ENCODE results near the gene LMOD3. TPM values are rescaled to one million over a fixed set of nuclear protein-coding genes. Genes with fewer than 3 reads are reported as not detected.

LMOD3 gene
- total and polyA plus RNA-seq, 12 donors = 0.03 to 0.14 (median 0.08) TPM; not detected in 6

- intact Hi-C loops (cut with DNase I) = no loop called here
- peaks cover 59 to 87% of the 10 kb centered on the region in 2 donors for H3K4me1 ChIP-seq (replicated peaks in 1 of 2)
- no peaks in the 10 kb centered on the region for H3K9me3 ChIP-seq (replicated peaks in 1 of 3)
- H3K4me3 ChIP-seq = peak overlapping the region in 1 of 4 donors; percentile 6
- H3K27me3 ChIP-seq = no peaks in the 10 kb centered on the region
- peak in 3 of 7 donors; percentile 45 to 49 (median 45) for DNase-seq
- TF ChIP-seq POLR2A (IDR thresholded peaks at IDR 0.05) (no peak), CTCF (IDR thresholded peaks at IDR 0.05) (no peak)
- peak overlapping the region; percentile 43 to 85 (median 77) for H3K27ac ChIP-seq
- peaks cover 0 to 7% of the 10 kb centered on the region in 2 donors for H3K36me3 ChIP-seq (replicated peaks in 1 of 2)
- 23 to 26% (median 24%) methylated on average over 8 of the region's 8 CpGs for whole genome bisulfite sequencing, 4 donors
Observed at GRCh38 chr3:69094467-69095205, 27.8 kb downstream of the LMOD3 start.

GRCh38 chr3:69092030-69092516 lies 30.3 kb downstream of the LMOD3 start:
- 32 to 44% (median 41%) methylated on average over 4 of the region's 4 CpGs for WGBS, 4 donors
- intact Hi-C loops (cut with DNase I) = no loop called here
- Histone ChIP-seq H3K4me1 (replicated peaks in 1 of 2) (peaks cover 83 to 100% of the 10 kb centered on the region in 2 donors), H3K27me3 (no peaks in the 10 kb centered on the region), H3K27ac (peak overlapping the region in 4 of 5 donors; percentile 48 to 85 (median 76)), H3K36me3 (replicated peaks in 1 of 2) (peaks cover 0 to 7% of the 10 kb centered on the region in 2 donors), H3K4me3 (no peak overlapping the region), H3K9me3 (replicated peaks in 1 of 3) (no peaks in the 10 kb centered on the region)
- DNase-seq = peak in 1 of 7 donors; percentile 9
- no peak for TF ChIP-seq CTCF (IDR thresholded peaks at IDR 0.05)
- no peak for TF ChIP-seq POLR2A (IDR thresholded peaks at IDR 0.05)

- Histone ChIP-seq H3K27me3 (no peaks in the 10 kb centered on the region), H3K4me1 (replicated peaks in 1 of 2) (peaks cover 86 to 100% of the 10 kb centered on the region in 2 donors), H3K9me3 (replicated peaks in 1 of 3) (no peaks in the 10 kb centered on the region), H3K27ac (peak overlapping the region in 4 of 5 donors; percentile 48 to 77 (median 69)), H3K4me3 (no peak overlapping the region), H3K36me3 (replicated peaks in 1 of 2) (peaks cover 0 to 7% of the 10 kb centered on the region in 2 donors)
- TF ChIP-seq CTCF (IDR thresholded peaks at IDR 0.05) (no peak), POLR2A (IDR thresholded peaks at IDR 0.05) (no peak)
- 48 to 67% (median 48%) methylated on average over 4 to 5 of the region's 5 CpGs for WGBS, 4 donors
- intact Hi-C loops (cut with DNase I) = no loop called here
- DNase-seq = no peak
Observed at GRCh38 chr3:69091389-69092029, 30.9 kb downstream of the LMOD3 start.

- no peaks in the 10 kb centered on the region for H3K9me3 ChIP-seq (replicated peaks in 1 of 3)
- H3K4me3 ChIP-seq = peak overlapping the region in 1 of 4 donors; percentile 15
- peaks cover 0 to 7% of the 10 kb centered on the region in 2 donors for H3K36me3 ChIP-seq (replicated peaks in 1 of 2)
- intact Hi-C loops (cut with DNase I) = no loop called here
- H3K27me3 ChIP-seq = no peaks in the 10 kb centered on the region
- WGBS, 4 donors = 43 to 58% (median 51%) methylated on average over 3 of the region's 3 CpGs
- peak overlapping the region in 3 of 5 donors; percentile 38 to 66 (median 62) for H3K27ac ChIP-seq
- no peak for DNase-seq
- TF ChIP-seq POLR2A (IDR thresholded peaks at IDR 0.05) (peak in 1 of 2 donors; percentile 36), CTCF (IDR thresholded peaks at IDR 0.05) (no peak)
- peaks cover 72 to 86% of the 10 kb centered on the region in 2 donors for H3K4me1 ChIP-seq (replicated peaks in 1 of 2)
Observed at GRCh38 chr3:69090021-69090420, 32.4 kb downstream of the LMOD3 start.

All from adrenal gland (tissue), 12 donors.